ENCODE measurements around the gene ZNF362. TPM values are rescaled to one million over a fixed set of nuclear protein-coding genes. Genes with fewer than 3 reads are reported as not detected.
A peak's percentile ranks its signal among the peaks of the same experiment; 100 is the strongest.

The ZNF362 gene
- total and polyA plus RNA-seq, 2 donors (not counting 1 experiment from before 2014, with no cell fraction given), result 3.8 to 5.7 TPM

GRCh38 chr1:33343539-33343938, 87.2 kb downstream of the ZNF362 start:
- Histone ChIP-seq H3K79me2 (ENCODE audit: control insufficient read depth, insufficient read depth, low read length) (peaks cover 99% of the 10 kb centered on the region), H4K20me1 (ENCODE audit: control insufficient read depth, extremely low read depth, insufficient read depth, low read length) (no peaks in the 10 kb centered on the region), H3K27ac (ENCODE audit: insufficient read depth, low read length) (peak overlapping the region; percentile 21), H3K4me1 (ENCODE audit: control insufficient read depth, extremely low read depth, insufficient read depth, low read length) (peaks cover 62% of the 10 kb centered on the region), H2AFZ (ENCODE audit: low read length) (no peak overlapping the region), H3K4me3 (replicated peaks in 1 of 4; ENCODE audit: control extremely low read depth in 1 of 4, insufficient read depth in 1 of 4, low read depth in 3 of 4, low read length in 4 of 4) (peak overlapping the region in 2 of 4 experiments; percentile 9 to 16), H3K36me3 (ENCODE audit: control insufficient read depth, insufficient read depth, low read length) (peaks cover 4% of the 10 kb centered on the region), H3K9ac (ENCODE audit: insufficient read depth, low read length) (no peak overlapping the region), H3K9me3 (ENCODE audit: control insufficient read depth, insufficient read depth, low read depth, low read length) (no peaks in the 10 kb centered on the region), H3K27me3 (ENCODE audit: control insufficient read depth, insufficient read depth, low read length) (no peaks in the 10 kb centered on the region), H3K4me2 (ENCODE audit: extremely low read depth, insufficient read depth, low read length) (peak overlapping the region; percentile 28)
- peak in 1 of 2 donors; percentile 69 for DNase-seq (ENCODE audit: low read depth in 2 of 2)
- TF ChIP-seq CTCF (conservative IDR thresholded peaks at IDR 0.05 in 1 of 2, IDR thresholded peaks at IDR 0.05 in 1 of 2; ENCODE audit: low read depth in 1 of 2, low read length in 2 of 2) (no peak), EZH2 (IDR thresholded peaks at IDR 0.05; ENCODE audit: low read length, missing control alignments) (no peak)

GRCh38 chr1:33344896-33345560, 88.7 kb downstream of the ZNF362 start:
- H2AFZ ChIP-seq (ENCODE audit: low read length), result no peak overlapping the region
- peak overlapping the region; percentile 7 to 96 (median 52) for H3K4me3 ChIP-seq (replicated peaks in 1 of 4; ENCODE audit: control extremely low read depth in 1 of 4, insufficient read depth in 1 of 4, low read depth in 3 of 4, low read length in 4 of 4)
- TF ChIP-seq CTCF (conservative IDR thresholded peaks at IDR 0.05 in 1 of 2, IDR thresholded peaks at IDR 0.05 in 1 of 2; ENCODE audit: low read depth in 1 of 2, low read length in 2 of 2) (no peak), EZH2 (IDR thresholded peaks at IDR 0.05; ENCODE audit: low read length, missing control alignments) (no peak)
- peaks cover 94% of the 10 kb centered on the region for H3K79me2 ChIP-seq (ENCODE audit: control insufficient read depth, insufficient read depth, low read length)
- no peak for DNase-seq (ENCODE audit: low read depth in 2 of 2)
- peak overlapping the region; percentile 94 for H3K4me2 ChIP-seq (ENCODE audit: extremely low read depth, insufficient read depth, low read length)
- peaks cover 4% of the 10 kb centered on the region for H3K36me3 ChIP-seq (ENCODE audit: control insufficient read depth, insufficient read depth, low read length)
- H3K27ac ChIP-seq (ENCODE audit: insufficient read depth, low read length), result peak overlapping the region; percentile 89
- no peaks in the 10 kb centered on the region for H3K27me3 ChIP-seq (ENCODE audit: control insufficient read depth, insufficient read depth, low read length)
- H3K9me3 ChIP-seq (ENCODE audit: control insufficient read depth, insufficient read depth, low read depth, low read length), result no peaks in the 10 kb centered on the region
- peaks cover 53% of the 10 kb centered on the region for H3K4me1 ChIP-seq (ENCODE audit: control insufficient read depth, extremely low read depth, insufficient read depth, low read length)
- no peak overlapping the region for H3K9ac ChIP-seq (ENCODE audit: insufficient read depth, low read length)
- H4K20me1 ChIP-seq (ENCODE audit: control insufficient read depth, extremely low read depth, insufficient read depth, low read length), result no peaks in the 10 kb centered on the region

GRCh38 chr1:33346533-33346926, 90.2 kb downstream of the ZNF362 start:
- Histone ChIP-seq H3K4me3 (replicated peaks in 1 of 4; ENCODE audit: control extremely low read depth in 1 of 4, insufficient read depth in 1 of 4, low read depth in 3 of 4, low read length in 4 of 4) (peak overlapping the region; percentile 53 to 96 (median 84)), H3K36me3 (ENCODE audit: control insufficient read depth, insufficient read depth, low read length) (peaks cover 4% of the 10 kb centered on the region), H3K27ac (ENCODE audit: insufficient read depth, low read length) (peak overlapping the region; percentile 89), H3K27me3 (ENCODE audit: control insufficient read depth, insufficient read depth, low read length) (no peaks in the 10 kb centered on the region), H2AFZ (ENCODE audit: low read length) (no peak overlapping the region), H3K9ac (ENCODE audit: insufficient read depth, low read length) (peak overlapping the region; percentile 49), H3K9me3 (ENCODE audit: control insufficient read depth, insufficient read depth, low read depth, low read length) (no peaks in the 10 kb centered on the region), H3K79me2 (ENCODE audit: control insufficient read depth, insufficient read depth, low read length) (peaks cover 81% of the 10 kb centered on the region), H3K4me1 (ENCODE audit: control insufficient read depth, extremely low read depth, insufficient read depth, low read length) (peaks cover 44% of the 10 kb centered on the region), H4K20me1 (ENCODE audit: control insufficient read depth, extremely low read depth, insufficient read depth, low read length) (no peaks in the 10 kb centered on the region), H3K4me2 (ENCODE audit: extremely low read depth, insufficient read depth, low read length) (peak overlapping the region; percentile 98)
- DNase-seq (ENCODE audit: low read depth in 2 of 2), result no peak
- TF ChIP-seq EZH2 (IDR thresholded peaks at IDR 0.05; ENCODE audit: low read length, missing control alignments) (no peak), CTCF (conservative IDR thresholded peaks at IDR 0.05 in 1 of 2, IDR thresholded peaks at IDR 0.05 in 1 of 2; ENCODE audit: low read depth in 1 of 2, low read length in 2 of 2) (no peak)
